PC-3 (cell line): ENCODE results near the gene STRIP2. TPM values are rescaled to one million over a fixed set of nuclear protein-coding genes. Genes with fewer than 3 reads are reported as not detected.
A peak's percentile ranks its signal among the peaks of the same experiment; 100 is the strongest.
"Not testable (repeated sequence)": the region's sequence is repeated elsewhere in the genome, so short reads cannot be mapped to it uniquely, and the experiment has no call there.

Source experiments
- ATAC-seq: fragments of 200-7000 bp; cut with Tn5 transposase; 2 replicates; pipeline ENCODE4 v1.9.1; 2020; ENCODE audit warnings: mild to moderate bottlenecking, moderate library complexity
- BruUV-seq: library from RNA; stranded (reverse); fragments of 400-500 nt; replicated peaks from 2 replicates; lab custom pipeline; 2021; lab: Mats Ljungman, UMichigan
- CTCF ChIA-PET: fragments of 300-600 bp; sonication (Branson Sonifier 250); formaldehyde crosslinking; loops from one replicate; lab custom pipeline; 2022; ENCODE audit warnings: antibody characterized with exemption; lab: Charles Lee
- POLR2A ChIA-PET: fragments of 300-600 bp; sonication (Branson Sonifier 250); formaldehyde crosslinking; loops from one replicate; lab custom pipeline; 2022; ENCODE audit warnings: antibody characterized with exemption; ENCODE audit not compliant: unreplicated experiment; lab: Charles Lee
- DNase-seq: peaks from one replicate; pipeline ENCODE4 v3.0.0-alpha.2; 2015
- H2AFZ ChIP-seq: fragments of 300-600 bp; sonication (generic); 2 replicates; pipeline ENCODE4 v1.6.0; 2016; ENCODE audit warnings: antibody characterized with exemption, low read length
- H3F3A ChIP-seq: fragments of 300-600 bp; sonication (generic); one replicate; pipeline ENCODE4 v1.6.0; 2017; ENCODE audit warnings: antibody characterized with exemption, low read length, control low read depth, mild to moderate bottlenecking; ENCODE audit not compliant: unreplicated experiment
- H3K27ac ChIP-seq: fragments of 300-600 bp; sonication (generic); 2 replicates; pipeline ENCODE4 v1.5.1; 2016; ENCODE audit warnings: mild to moderate bottlenecking, low read length
- H3K27me3 ChIP-seq: fragments of 300-600 bp; sonication (generic); 2 replicates; pipeline ENCODE4 v1.6.1; 2016; ENCODE audit warnings: low read length, mixed read lengths
- H3K36me3 ChIP-seq: fragments of 300-600 bp; sonication (generic); 2 replicates; pipeline ENCODE4 v1.6.1; 2016; ENCODE audit warnings: low read depth, mixed run types, low read length, mixed read lengths
- H3K4me1 ChIP-seq: fragments of 300-600 bp; sonication (generic); 2 replicates; pipeline ENCODE4 v1.5.1; 2016; ENCODE audit warnings: low read length; ENCODE audit not compliant: insufficient read depth
- H3K4me2 ChIP-seq: fragments of 300-600 bp; sonication (generic); 2 replicates; pipeline ENCODE4 v1.6.0; 2016; ENCODE audit warnings: low read length
- H3K4me3 ChIP-seq: fragments of 300-600 bp; sonication (generic); 2 replicates; pipeline ENCODE4 v1.5.1; 2016; ENCODE audit warnings: mild to moderate bottlenecking, low read length, mixed read lengths
- H3K79me2 ChIP-seq: fragments of 300-600 bp; sonication (generic); 2 replicates; pipeline ENCODE4 v1.6.1; 2017; ENCODE audit warnings: low read length, mixed read lengths
- H3K9ac ChIP-seq: fragments of 300-600 bp; sonication (generic); 2 replicates; pipeline ENCODE4 v1.6.0; 2016; ENCODE audit warnings: mild to moderate bottlenecking, low read length
- H3K9me2 ChIP-seq: fragments of 300-600 bp; sonication (generic); replicated peaks from 2 replicates; pipeline ENCODE4 v1.6.1; 2016; ENCODE audit warnings: mixed run types, low read length, mixed read lengths
- H3K9me3 ChIP-seq: fragments of 300-600 bp; sonication (generic); 2 replicates; pipeline ENCODE4 v1.6.1; 2016; ENCODE audit warnings: low read length, mixed read lengths
- H4K20me1 ChIP-seq: fragments of 300-600 bp; sonication (generic); 2 replicates; pipeline ENCODE4 v1.6.1; 2016; ENCODE audit warnings: low read length, mixed read lengths
- CTCF ChIP-seq: fragments of 300-600 bp; sonication (generic); conservative IDR thresholded peaks from 2 replicates; pipeline ENCODE4 v1.5.1; 2017; ENCODE audit warnings: antibody characterized with exemption, low read depth, mild to moderate bottlenecking, low read length
- EZH2 ChIP-seq: fragments of 300-600 bp; sonication (generic); IDR thresholded peaks from one replicate; pipeline ENCODE4 v1.6.1; 2017; ENCODE audit warnings: antibody characterized with exemption, mild to moderate bottlenecking, low read length; ENCODE audit not compliant: unreplicated experiment
- EZH2phosphoT487 ChIP-seq: fragments of 300-600 bp; sonication (generic); IDR thresholded peaks from 2 replicates; pipeline ENCODE4 v1.6.1; 2018; ENCODE audit warnings: mild to moderate bottlenecking, antibody characterized with exemption, low read length, borderline replicate concordance
- intact Hi-C: fragments of 100-400 bp; cut with micrococcal nuclease; formaldehyde crosslinking; loops from 2 replicates; pipeline ENCODE4 v1.9.0; 2023
- total RNA-seq: library from RNA; depleted of rRNA; stranded (reverse); fragments of >200 nt; gene quantifications from 2 replicates; pipeline ENCODE4 v1.2.3, GENCODE V29; 2014

Gene STRIP2
- total RNA-seq, 1 experiment from 2014 or later, result 7.5 TPM

GRCh38 chr7:129401967-129402860 lies 32.0 kb upstream of the STRIP2 start:
- DNase-seq (peak; percentile 45), ATAC-seq (peak; percentile 31)
- POLR2A ChIA-PET, result no interaction called here
- Histone ChIP-seq H3K9me3 (no peaks in the 10 kb centered on the region), H3K9me2 (no peaks in the 10 kb centered on the region), H3K79me2 (no peaks in the 10 kb centered on the region), H3K27me3 (no peaks in the 10 kb centered on the region), H3K27ac (peak overlapping the region; percentile 50), H3K9ac (no peak overlapping the region), H2AFZ (no peak overlapping the region), H3K4me2 (peak overlapping the region; percentile 60), H3K36me3 (no peaks in the 10 kb centered on the region), H4K20me1 (no peaks in the 10 kb centered on the region), H3F3A (no peaks in the 10 kb centered on the region), H3K4me1 (peaks cover 18% of the 10 kb centered on the region), H3K4me3 (no peak overlapping the region)
- CTCF ChIA-PET, result interaction anchor here (0.7 to 2.2 kb wide), 6 partner anchors 26 to 423 kb away, joined by 3 to 14 read pairs (median 6); no protein-coding TSS in a partner anchor
- intact Hi-C loops, result loop anchor here (1.0 to 2.0 kb wide), 3 partner anchors 25 to 70 kb away; partner anchors contain the start of gene STRIP2
- no TSS peak for BruUV-seq
- TF ChIP-seq EZH2phosphoT487 (no peak), CTCF (peak; percentile 59)

GRCh38 chr7:129405527-129405926 lies 28.7 kb upstream of the STRIP2 start:
- DNase-seq, result no peak
- Histone ChIP-seq H3K9ac (no peak overlapping the region), H3K27me3 (no peaks in the 10 kb centered on the region), H3K4me3 (no peak overlapping the region), H3K9me3 (no peaks in the 10 kb centered on the region), H3K27ac (no peak overlapping the region), H3K4me1 (peaks cover 18% of the 10 kb centered on the region), H3K9me2 (no peaks in the 10 kb centered on the region), H3K4me2 (no peak overlapping the region), H3K79me2 (no peaks in the 10 kb centered on the region), H2AFZ (no peak overlapping the region), H3F3A (no peaks in the 10 kb centered on the region), H3K36me3 (no peaks in the 10 kb centered on the region), H4K20me1 (no peaks in the 10 kb centered on the region)
- intact Hi-C loops, result no loop called here
- no peak for ATAC-seq
- ChIA-PET POLR2A (no interaction called here), CTCF (no interaction called here)
- TF ChIP-seq CTCF (no peak), EZH2 (no peak), EZH2phosphoT487 (no peak)
- BruUV-seq, result no TSS peak

GRCh38 chr7:129410238-129410637 lies 24.0 kb upstream of the STRIP2 start:
- H3F3A ChIP-seq, H3K4me3 ChIP-seq, H3K9ac ChIP-seq, intact Hi-C loops, H3K9me3 ChIP-seq, DNase-seq, CTCF ChIA-PET, POLR2A ChIA-PET, H3K4me2 ChIP-seq, ATAC-seq, H3K9me2 ChIP-seq, H2AFZ ChIP-seq, H3K36me3 ChIP-seq, H3K27me3 ChIP-seq, BruUV-seq, H4K20me1 ChIP-seq, H3K4me1 ChIP-seq, H3K27ac ChIP-seq, H3K79me2 ChIP-seq: not testable (repeated sequence)
